H1 (cell line): ENCODE measurements around the gene IFT80. TPM values are rescaled to one million over a fixed set of nuclear protein-coding genes. Genes with fewer than 3 reads are reported as not detected.

Source experiments
- CTCF ChIA-PET: fragments of 300-600 bp; sonication (Branson Sonifier 250); formaldehyde crosslinking; loops from one replicate; lab custom pipeline; 2021; ENCODE audit not compliant: partially characterized antibody; lab: Charles Lee
- POLR2A ChIA-PET: fragments of 300-600 bp; sonication (Branson Sonifier 250); formaldehyde crosslinking; loops from one replicate; lab custom pipeline; 2021; ENCODE audit warnings: inconsistent platforms; ENCODE audit not compliant: partially characterized antibody; lab: Charles Lee
- DNase-seq, 2 experiments: peaks; one replicate each; pipeline versions ENCODE4 v3.0.0 to v3.0.0-alpha.2; 2010 to 2022; ENCODE audit warnings: low spot score in 2 of 2, low read depth in 1 of 2, mixed read lengths in 1 of 2
- FAIRE-seq: peaks from 2 replicates; lab custom pipeline; 2011; peaks lifted over from hg19 to GRCh38; lab: Jason Lieb, UNC
- H2AFZ ChIP-seq: 2 replicates; pipeline ENCODE4 v1.8.1; 2012; ENCODE audit warnings: low read length, inconsistent platforms
- H2AK5ac ChIP-seq: 2 replicates; pipeline ENCODE4 v1.6.1; 2013; ENCODE audit warnings: low read depth, low read length
- H2BK120ac ChIP-seq: replicated peaks from 2 replicates; pipeline ENCODE3; 2013; ENCODE audit warnings: low read depth, low read length, inconsistent platforms
- H2BK12ac ChIP-seq: 2 replicates; pipeline ENCODE4 v1.6.1; 2013; ENCODE audit warnings: low read depth, low read length
- H2BK15ac ChIP-seq: 2 replicates; pipeline ENCODE4 v1.6.1; 2013; ENCODE audit warnings: low read length
- H2BK20ac ChIP-seq: 2 replicates; pipeline ENCODE4 v1.6.1; 2013; ENCODE audit warnings: low read length
- H2BK5ac ChIP-seq: 2 replicates; pipeline ENCODE4 v1.6.1; 2013; ENCODE audit warnings: low read depth, low read length
- H3K14ac ChIP-seq: 2 replicates; pipeline ENCODE4 v1.6.1; 2013; ENCODE audit warnings: inconsistent platforms; ENCODE audit not compliant: insufficient read length
- H3K18ac ChIP-seq: 2 replicates; pipeline ENCODE4 v1.6.1; 2013; ENCODE audit warnings: low read length; ENCODE audit errors: extremely low read depth
- H3K23ac ChIP-seq: 2 replicates; pipeline ENCODE4 v1.6.1; 2013; ENCODE audit warnings: inconsistent platforms; ENCODE audit not compliant: insufficient read length
- H3K23me2 ChIP-seq: 2 replicates; pipeline ENCODE4 v1.6.1; 2013; ENCODE audit warnings: low read depth, low read length
- H3K27ac ChIP-seq: 2 replicates; pipeline ENCODE4 v1.6.1; 2011; ENCODE audit warnings: low read depth, low read length, inconsistent platforms
- H3K27me3 ChIP-seq, 4 experiments: replicated peaks in 1 of 4; 1 replicate in 1 of 4; 2 replicates in 3 of 4; pipeline versions ENCODE4 v1.6.1 to v1.8.1; 2011 to 2013; ENCODE audit warnings: low read length in 3 of 4, mild to moderate bottlenecking in 3 of 4, inconsistent platforms in 2 of 4, mixed read lengths in 2 of 4, moderate library complexity in 1 of 4; ENCODE audit not compliant: control insufficient read depth in 3 of 4, insufficient read depth in 3 of 4; ENCODE audit errors: extremely low read depth in 1 of 4
- H3K36me3 ChIP-seq, 4 experiments: 2 replicates each; pipeline versions ENCODE4 v1.6.1 to v1.8.1; 2011 to 2013; ENCODE audit warnings: mild to moderate bottlenecking in 4 of 4, low read length in 3 of 4, moderate library complexity in 2 of 4, control low read depth in 1 of 4, inconsistent platforms in 1 of 4; ENCODE audit not compliant: insufficient read depth in 4 of 4, control insufficient read depth in 2 of 4
- H3K4ac ChIP-seq: replicated peaks from 2 replicates; pipeline ENCODE3; 2013; ENCODE audit warnings: low read length, low read depth, mixed read lengths, inconsistent platforms; ENCODE audit not compliant: insufficient read length
- H3K4me1 ChIP-seq, 4 experiments: replicated peaks in 1 of 4; 1 replicate in 1 of 4; 2 replicates in 3 of 4; pipeline versions ENCODE4 v1.6.1 to v1.8.1; 2011 to 2013; ENCODE audit warnings: low read length in 3 of 4, inconsistent platforms in 2 of 4, mixed read lengths in 1 of 4; ENCODE audit not compliant: insufficient read depth in 4 of 4, control insufficient read depth in 3 of 4
- H3K4me2 ChIP-seq, 2 experiments: 2 replicates each; pipeline versions ENCODE4 v1.6.1 to v1.8.1; 2011 to 2013; ENCODE audit warnings: low read depth in 2 of 2, low read length in 2 of 2, control low read depth in 1 of 2, inconsistent platforms in 1 of 2, mild to moderate bottlenecking in 1 of 2; ENCODE audit not compliant: insufficient read depth in 1 of 2
- H3K4me3 ChIP-seq, 4 experiments: fragments of 200-600, 300-600 bp in 1 of 4; sonication (generic), shearing (Covaris generic), sonication (Bioruptor Twin) in 1 of 4; 2 replicates each; pipeline versions ENCODE4 v1.5.1 to v1.8.1; 2011 to 2016; ENCODE audit warnings: low read length in 4 of 4, low read depth in 3 of 4, control low read depth in 2 of 4, inconsistent platforms in 2 of 4, mild to moderate bottlenecking in 2 of 4, mixed read lengths in 1 of 4, moderate library complexity in 1 of 4; ENCODE audit not compliant: insufficient read depth in 2 of 4; ENCODE audit errors: extremely low read depth in 1 of 4
- H3K56ac ChIP-seq: replicated peaks from 2 replicates; pipeline ENCODE3; 2013; ENCODE audit warnings: low read depth, mild to moderate bottlenecking, mixed read lengths, low read length, inconsistent platforms; ENCODE audit not compliant: insufficient read length
- H3K79me1 ChIP-seq: 2 replicates; pipeline ENCODE4 v1.6.1; 2013; ENCODE audit warnings: low read depth, low read length, control low read depth
- H3K79me2 ChIP-seq, 2 experiments: 2 replicates each; pipeline versions ENCODE4 v1.6.1 to v1.8.1; 2012 to 2013; ENCODE audit warnings: low read length in 2 of 2, mild to moderate bottlenecking in 2 of 2, inconsistent platforms in 1 of 2; ENCODE audit not compliant: insufficient read depth in 2 of 2, control insufficient read depth in 1 of 2
- H3K9ac ChIP-seq, 4 experiments: replicated peaks in 1 of 4; 1 replicate in 1 of 4; 2 replicates in 3 of 4; pipeline versions ENCODE4 v1.6.1 to v1.8.1; 2011 to 2013; ENCODE audit warnings: low read depth in 3 of 4, low read length in 3 of 4, control low read depth in 2 of 4, mild to moderate bottlenecking in 2 of 4, moderate library complexity in 2 of 4, inconsistent platforms in 1 of 4; ENCODE audit errors: extremely low read depth in 1 of 4
- H3K9me3 ChIP-seq, 2 experiments: 2 replicates each; pipeline versions ENCODE4 v1.6.1 to v1.8.1; 2012 to 2013; ENCODE audit warnings: mild to moderate bottlenecking in 2 of 2, moderate library complexity in 2 of 2, control low read depth in 1 of 2, inconsistent platforms in 1 of 2, low read depth in 1 of 2, low read length in 1 of 2, mixed read lengths in 1 of 2; ENCODE audit not compliant: insufficient read depth in 2 of 2
- H4K20me1 ChIP-seq, 2 experiments: replicated peaks in 1 of 2; 2 replicates each; pipeline versions ENCODE3 to v1.8.1; 2011 to 2013; ENCODE audit warnings: inconsistent platforms in 2 of 2, low read length in 2 of 2, mild to moderate bottlenecking in 1 of 2; ENCODE audit not compliant: insufficient read depth in 2 of 2, control insufficient read depth in 1 of 2
- H4K5ac ChIP-seq: 2 replicates; pipeline ENCODE4 v1.6.1; 2013; ENCODE audit warnings: low read length, low read depth, mixed read lengths, inconsistent platforms; ENCODE audit not compliant: insufficient read length
- H4K8ac ChIP-seq: 2 replicates; pipeline ENCODE4 v1.8.0; 2013; ENCODE audit warnings: mild to moderate bottlenecking, moderate library complexity, low read length, inconsistent platforms; ENCODE audit not compliant: insufficient read depth; ENCODE audit errors: extremely low read depth
- H4K91ac ChIP-seq: replicated peaks from 2 replicates; pipeline ENCODE3; 2013; ENCODE audit warnings: low read length, mixed read lengths, inconsistent platforms; ENCODE audit not compliant: insufficient read length
- CEBPB ChIP-seq: IDR thresholded peaks from 2 replicates; pipeline ENCODE4 v1.6.1; 2012; ENCODE audit warnings: low read depth, low read length
- CHD2 ChIP-seq: IDR thresholded peaks from 2 replicates; pipeline ENCODE4 v1.6.1; 2012; ENCODE audit warnings: low read length, improper control_type of control experiment
- CREB1 ChIP-seq: IDR thresholded peaks from 2 replicates; pipeline ENCODE4 v1.6.1; 2012; ENCODE audit warnings: inconsistent platforms
- E2F6 ChIP-seq: IDR thresholded peaks from 2 replicates; pipeline ENCODE4 v1.6.1; 2012; ENCODE audit warnings: inconsistent platforms
- FOSL1 ChIP-seq: IDR thresholded peaks from 2 replicates; pipeline ENCODE4 v1.6.1; 2011; ENCODE audit warnings: mild to moderate bottlenecking, low read depth, low read length, moderate library complexity; ENCODE audit not compliant: insufficient read depth
- GTF2F1 ChIP-seq: IDR thresholded peaks from 2 replicates; pipeline ENCODE4 v1.6.1; 2012; ENCODE audit warnings: low read depth, low read length, improper control_type of control experiment, borderline replicate concordance
- JUN ChIP-seq: IDR thresholded peaks from 2 replicates; pipeline ENCODE4 v1.6.1; 2011; ENCODE audit warnings: low read depth, mild to moderate bottlenecking, improper control_type of control experiment, low read length
- KDM4A ChIP-seq: IDR thresholded peaks from one replicate; pipeline ENCODE4 v1.7.1; 2012; ENCODE audit warnings: low read depth, mild to moderate bottlenecking, moderate library complexity, low read length, inconsistent platforms; ENCODE audit not compliant: severe bottlenecking
- MAFK ChIP-seq: IDR thresholded peaks from 2 replicates; pipeline ENCODE4 v1.6.1; 2012; ENCODE audit warnings: low read depth, mild to moderate bottlenecking, improper control_type of control experiment, low read length
- POLR2AphosphoS5 ChIP-seq: IDR thresholded peaks from 2 replicates; pipeline ENCODE4 v1.6.1; 2011; ENCODE audit warnings: low read depth, low read length
- POU5F1 ChIP-seq: IDR thresholded peaks from 2 replicates; pipeline ENCODE4 v1.6.1; 2011; ENCODE audit warnings: low read depth, mild to moderate bottlenecking, low read length, moderate library complexity
- RNF2 ChIP-seq: fragments of 200-900, 300-1000 bp; sonication (generic); IDR thresholded peaks from 2 replicates; pipeline ENCODE4 v1.7.1; 2016; ENCODE audit warnings: borderline replicate concordance, low read depth, mild to moderate bottlenecking, antibody characterized with exemption, low read length; ENCODE audit not compliant: poor library complexity, severe bottlenecking; ENCODE audit errors: missing control alignments
- SRF ChIP-seq: IDR thresholded peaks from 2 replicates; pipeline ENCODE4 v1.6.1; 2011; ENCODE audit warnings: mild to moderate bottlenecking, low read depth, low read length, moderate library complexity
- TAF7 ChIP-seq: optimal IDR thresholded peaks from 2 replicates; pipeline ENCODE3; 2011; ENCODE audit warnings: low read depth, mild to moderate bottlenecking, inconsistent platforms, low read length, moderate library complexity, borderline replicate concordance
- TBP ChIP-seq: IDR thresholded peaks from 2 replicates; pipeline ENCODE4 v1.6.1; 2011; ENCODE audit warnings: low read depth, low read length, improper control_type of control experiment
- WGBS, 2 experiments: shearing (Covaris generic) in 1 of 2; methylation state at CpG; one replicate each; pipeline versions ENCODE4 v1.1.6 to v1.1.7; 2013 to 2015; ENCODE audit warnings: low lambda C conversion rate in 2 of 2, mixed read lengths in 2 of 2, inconsistent platforms in 1 of 2, low coverage in 1 of 2, missing lambda C conversion rate in 1 of 2; ENCODE audit not compliant: insufficient replicate concordance in 2 of 2, insufficient coverage in 1 of 2, insufficient read length in 1 of 2; ENCODE audit errors: extremely low coverage in 1 of 2, missing lambda C conversion rate in 1 of 2; 5-methylcytosine and 5-hydroxymethylcytosine counted together
- polyA plus RNA-seq, 7 experiments: library from polyadenylated mRNA; depleted of rRNA in 3 of 7; stranded (reverse) in 5 of 7; unstranded in 2 of 7; fragments of >200 nt in 5 of 7; fragments of 200-250 nt in 2 of 7; gene quantifications; 1 replicate in 5 of 7; 2 replicates in 1 of 7; 4 replicates in 1 of 7; pipeline versions ENCODE4 v1.2.1 to v1.2.3, GENCODE V29; 2011 to 2013; ENCODE audit warnings: missing spikeins in 2 of 7, mixed read lengths in 2 of 7
- total RNA-seq: library from RNA; stranded (reverse); fragmentation: NEBNext Ultra II Directional; extraction: Animal tissue kit (Norgen Biotek cat#: 25700); gene quantifications from 2 replicates; pipeline ENCODE4 v1.2.1, GENCODE V29; 2021

The IFT80 gene
- total and polyA plus RNA-seq, 2 of the 8 experiments (the other 6 are each of a cell fraction or from before 2014, with no cell fraction given), result 7.2 to 25.9 TPM

- WGBS, 2 experiments, result 91% methylated on average over 2 of the region's 2 CpGs; no CpG with 5 or more reads in 1 of the 2 experiments
- POLR2A ChIA-PET, result no interaction called here
- no peak overlapping the region for H3K23ac ChIP-seq
Measured at GRCh38 chr3:160373655-160374054, 25.4 kb downstream of the IFT80 start.

More at GRCh38 chr3:160373655-160374054, 25.4 kb downstream of the IFT80 start:
- no peaks in the 10 kb centered on the region for H3K4me1 ChIP-seq
- FAIRE-seq, result no peak
- H3K9ac ChIP-seq, result no peak overlapping the region
- H3K14ac ChIP-seq, result no peak overlapping the region
- no peak overlapping the region for H2BK20ac ChIP-seq
- no peak overlapping the region for H3K4ac ChIP-seq
- TF ChIP-seq CHD2 (no peak), TBP (no peak), POU5F1 (no peak), TAF7 (no peak), RNF2 (no peak), E2F6 (no peak), KDM4A (no peak), GTF2F1 (no peak), SRF (no peak), CREB1 (no peak), FOSL1 (no peak), MAFK (no peak), JUN (no peak), CEBPB (no peak), POLR2AphosphoS5 (no peak)
- TF ChIP-seq, all 59 proteins: peak for 0
- no peak overlapping the region for H4K8ac ChIP-seq
- CTCF ChIA-PET, result interaction anchor here (0.9 kb wide), 1 partner anchor 21 kb away, joined by 3 read pairs; no protein-coding TSS in a partner anchor
- no peaks in the 10 kb centered on the region for H3K79me2 ChIP-seq
- no peaks in the 10 kb centered on the region for H4K20me1 ChIP-seq
- no peaks in the 10 kb centered on the region for H3K27me3 ChIP-seq
- H2BK120ac ChIP-seq, result no peak overlapping the region
- no peak overlapping the region for H2AFZ ChIP-seq
- no peak overlapping the region for H4K5ac ChIP-seq
- no peak overlapping the region for H2BK15ac ChIP-seq
- H3K4me3 ChIP-seq, result no peak overlapping the region
- no peak overlapping the region for H3K18ac ChIP-seq
- H2AK5ac ChIP-seq, result no peak overlapping the region
- DNase-seq, result no peak
- no peak overlapping the region for H2BK12ac ChIP-seq
- H3K36me3 ChIP-seq, result peaks cover 0 to 19% (median 8%) of the 10 kb centered on the region in 4 experiments; a peak in 4 of 8 replicates
- H3K79me1 ChIP-seq, result no peaks in the 10 kb centered on the region
- H3K27ac ChIP-seq, result no peak overlapping the region
- H3K4me2 ChIP-seq, result no peak overlapping the region
- no peak overlapping the region for H3K56ac ChIP-seq
- no peaks in the 10 kb centered on the region for H3K9me3 ChIP-seq
- H2BK5ac ChIP-seq, result no peak overlapping the region
- no peaks in the 10 kb centered on the region for H3K23me2 ChIP-seq
- no peak overlapping the region for H4K91ac ChIP-seq
